GM10248 (cell line): ENCODE measurements around the gene LSAMP.

ENCODE experiments used
- CTCF ChIA-PET: fragments of 300-600 bp; sonication (Branson Sonifier 250); formaldehyde crosslinking; extraction: SDS; loops from one replicate; lab custom pipeline; 2021; ENCODE audit warnings: antibody characterized with exemption; lab: Yijun Ruan, JAX
- POLR2A ChIA-PET: fragments of 350-650 bp; sonication (Branson Sonifier 250); formaldehyde crosslinking; extraction: SDS; loops from one replicate; lab custom pipeline; 2020; ENCODE audit warnings: antibody characterized with exemption; lab: Yijun Ruan, JAX
- DNase-seq: peaks from one replicate; pipeline ENCODE4 v3.0.0; 2012; ENCODE audit errors: extremely low spot score
- CTCF ChIP-seq: IDR thresholded peaks from 2 replicates; pipeline ENCODE4 v1.5.1; 2012; ENCODE audit warnings: mild to moderate bottlenecking, low read depth; ENCODE audit errors: extremely low read depth, missing control alignments, control extremely low read depth

Gene LSAMP

GRCh38 chr3:115901008-115901407 lies 544.3 kb downstream of the LSAMP start:
- no peak for DNase-seq
- no peak for TF ChIP-seq CTCF
- CTCF ChIA-PET, result no interaction called here
- POLR2A ChIA-PET, result no interaction called here

DNA sequence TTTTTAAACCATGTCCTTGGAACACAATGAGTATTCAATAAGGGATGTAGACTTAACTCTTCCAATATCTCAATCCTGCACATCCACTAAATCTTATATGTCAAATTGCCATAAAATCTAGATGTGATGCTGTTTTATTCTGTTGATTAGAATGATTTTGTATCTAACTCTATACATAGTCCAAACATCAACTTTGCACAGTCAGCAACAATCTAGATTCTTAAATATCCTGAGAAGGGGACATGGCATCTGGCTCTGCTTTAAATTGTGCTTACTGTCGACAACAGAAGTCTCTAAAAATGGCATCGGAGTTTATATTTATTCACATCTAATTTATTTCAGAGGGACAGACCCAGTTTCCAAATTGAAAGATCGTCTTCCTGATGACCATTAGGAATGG lies 545.8 kb downstream of the LSAMP start:
- no peak for DNase-seq
- TF ChIP-seq CTCF, result no peak
- POLR2A ChIA-PET, result no interaction called here
- CTCF ChIA-PET, result no interaction called here

DNA sequence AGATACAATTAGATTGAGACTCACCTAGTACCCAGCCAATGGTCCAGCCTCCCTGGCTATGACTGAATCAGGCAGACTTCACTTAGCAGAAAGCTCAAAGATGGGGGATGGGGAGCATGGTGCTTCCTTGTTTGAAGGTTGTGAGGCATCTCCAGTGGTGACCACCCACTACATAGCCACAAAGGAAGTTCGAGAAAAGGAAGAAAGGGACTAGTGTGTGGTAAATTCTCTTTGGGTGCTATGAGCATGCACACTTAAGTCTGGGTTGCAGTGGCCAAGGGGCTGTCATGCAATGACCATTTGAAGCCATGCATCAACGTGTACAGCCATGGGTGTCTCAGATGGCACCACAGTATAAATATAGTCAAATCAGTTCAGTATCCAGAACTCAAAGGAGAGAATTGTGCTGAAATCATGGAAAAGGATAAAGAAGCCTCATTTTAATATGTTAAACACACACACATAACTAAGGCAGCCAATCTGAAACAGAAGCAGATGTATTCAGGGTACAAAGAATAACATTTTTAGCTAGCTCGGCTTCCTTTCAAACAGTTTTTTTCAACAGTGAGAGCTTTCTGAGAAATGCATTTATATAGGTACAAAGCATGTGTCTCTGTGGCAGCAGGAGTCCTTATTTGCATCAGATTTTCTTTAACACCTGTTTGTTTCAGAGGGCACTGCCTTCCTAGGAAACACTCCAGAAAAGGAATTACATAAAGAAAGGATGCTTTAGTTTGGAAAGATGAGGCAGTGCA lies 546.5 kb downstream of the LSAMP start:
- POLR2A ChIA-PET, result no interaction called here
- no peak for DNase-seq
- TF ChIP-seq CTCF, result no peak
- CTCF ChIA-PET, result interaction anchor here (1.5 kb wide), 1 partner anchor 11 kb away, joined by 3 read pairs; no protein-coding TSS in a partner anchor

- TF ChIP-seq CTCF, result no peak
- POLR2A ChIA-PET, result no interaction called here
- CTCF ChIA-PET, result interaction anchor here (1.1 kb wide), 1 partner anchor 21 kb away, joined by 3 read pairs; no protein-coding TSS in a partner anchor
- no peak for DNase-seq
Observed at GRCh38 chr3:115891006-115891636, 554.2 kb downstream of the LSAMP start.

DNA sequence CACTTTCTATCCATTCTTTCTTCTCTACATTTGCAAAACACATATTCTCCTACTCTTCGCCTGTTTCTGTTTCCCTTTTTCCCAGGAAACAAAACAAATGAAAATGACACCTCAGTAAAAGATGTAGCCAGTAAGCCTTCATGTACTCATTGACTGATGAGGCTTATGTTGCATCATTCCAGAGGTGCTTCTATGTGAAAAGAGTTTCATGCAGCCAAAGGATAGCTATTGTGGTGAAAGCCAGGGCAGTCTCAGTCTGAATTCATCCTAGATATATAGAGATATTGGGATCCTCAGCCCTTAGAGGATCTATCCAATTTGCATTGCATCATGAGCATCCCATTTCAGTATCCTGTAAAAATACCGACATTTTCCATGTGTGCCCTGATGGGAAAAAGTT lies 554.7 kb downstream of the LSAMP start:
- TF ChIP-seq CTCF, result no peak
- CTCF ChIA-PET, result interaction anchor here (1.1 kb wide), 1 partner anchor 20 kb away, joined by 3 read pairs; no protein-coding TSS in a partner anchor
- POLR2A ChIA-PET, result no interaction called here
- no peak for DNase-seq

DNA sequence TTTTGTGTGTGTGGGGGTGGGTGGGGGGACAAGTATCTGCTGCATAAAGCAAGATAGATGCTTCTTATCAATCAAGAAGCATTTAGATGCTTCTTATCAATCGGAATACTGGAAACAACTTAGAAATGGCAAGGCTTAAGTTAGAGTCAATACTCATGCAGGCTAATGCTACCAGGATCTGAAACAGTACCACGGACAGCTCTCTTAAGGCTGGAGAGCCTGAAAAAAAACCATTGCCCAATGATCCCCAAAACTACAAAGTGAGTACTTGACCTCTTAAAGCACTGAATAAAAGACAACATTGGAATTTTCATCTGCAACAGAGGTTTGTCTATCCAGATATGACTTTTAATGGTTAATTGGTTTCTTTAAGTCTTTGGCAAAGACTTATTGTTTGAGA lies 559.7 kb downstream of the LSAMP start:
- no peak for TF ChIP-seq CTCF
- no peak for DNase-seq
- POLR2A ChIA-PET, result no interaction called here
- CTCF ChIA-PET, result interaction anchor here (1.6 kb wide), 1 partner anchor 8 kb away, joined by 4 read pairs; no protein-coding TSS in a partner anchor
